AML-193 (cell line): ENCODE data around the gene DAAM2.

Source experiments
- DNase-seq, 2 experiments: peaks; one replicate each; lab custom pipeline; 2025; lab: John Stamatoyannopoulos, UW

Gene DAAM2

DNA sequence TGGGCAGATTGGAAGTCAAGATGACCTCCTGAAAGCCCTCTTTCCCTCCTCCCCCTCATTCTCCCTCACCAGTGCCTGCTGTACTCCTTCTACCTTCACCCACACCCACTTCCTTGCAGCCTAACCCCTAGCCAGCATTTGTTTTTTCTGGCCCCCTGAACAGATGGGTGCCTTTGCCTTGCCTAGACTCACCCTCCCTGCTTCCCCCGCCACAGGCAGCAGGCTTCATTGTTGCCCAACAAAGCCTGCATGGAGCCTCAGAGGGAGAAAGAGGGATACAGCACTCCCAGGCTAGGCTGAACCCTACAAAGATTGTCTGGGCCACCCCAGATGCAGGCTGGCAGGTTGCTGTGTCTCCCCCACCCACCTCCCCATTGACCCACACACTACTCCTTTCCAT is 139.4 kb downstream of the DAAM2 start:
- DNase-seq: no peak

DNA sequence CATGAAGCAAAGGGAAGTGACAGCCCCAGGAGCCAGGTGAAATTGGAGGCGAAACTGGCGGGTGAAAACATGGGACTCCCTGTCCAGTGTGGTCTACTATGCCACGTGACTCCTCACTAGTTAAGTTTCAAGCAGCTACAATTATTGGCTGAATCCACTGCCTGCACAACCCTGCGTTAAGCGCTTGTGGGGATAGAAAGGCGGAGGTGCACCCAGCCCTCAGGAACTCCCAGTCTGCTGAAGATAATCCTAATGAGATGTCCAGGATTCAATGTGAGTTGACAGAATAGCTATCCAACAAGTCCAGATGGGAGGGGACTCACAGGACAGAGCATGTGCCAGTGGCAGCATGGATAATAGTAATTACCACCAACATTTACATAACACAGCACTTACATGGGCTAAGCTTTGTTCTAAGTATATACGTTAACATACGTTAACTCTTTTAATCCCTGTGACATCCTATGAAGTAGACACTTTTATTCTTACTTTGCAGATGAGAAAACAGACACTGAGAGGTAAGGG is 140.3 kb downstream of the DAAM2 start:
- no peak for DNase-seq

DNA sequence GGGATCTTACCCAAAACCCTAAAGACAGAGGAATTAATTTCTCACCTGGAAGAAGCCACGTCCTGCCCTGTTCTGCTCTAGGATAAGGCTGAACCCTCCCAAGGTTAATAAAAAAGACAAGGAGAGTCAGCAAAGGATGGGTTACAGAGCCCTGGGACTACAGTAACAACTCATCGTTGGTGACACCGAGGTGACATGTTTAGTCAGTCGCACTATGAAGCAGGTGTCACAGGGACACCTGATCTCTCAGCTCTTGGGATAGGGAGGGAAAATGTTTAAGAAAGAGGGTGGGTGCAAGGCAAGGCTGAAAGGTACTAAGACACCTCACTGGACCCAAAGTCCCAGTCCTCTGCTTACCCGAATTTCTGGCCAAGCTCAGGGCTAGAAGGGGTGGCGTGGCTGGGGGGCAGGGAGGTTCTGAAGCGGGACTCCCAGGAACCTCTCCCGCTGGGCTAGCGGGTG is 141.5 kb downstream of the DAAM2 start:
- DNase-seq: no peak

DNA sequence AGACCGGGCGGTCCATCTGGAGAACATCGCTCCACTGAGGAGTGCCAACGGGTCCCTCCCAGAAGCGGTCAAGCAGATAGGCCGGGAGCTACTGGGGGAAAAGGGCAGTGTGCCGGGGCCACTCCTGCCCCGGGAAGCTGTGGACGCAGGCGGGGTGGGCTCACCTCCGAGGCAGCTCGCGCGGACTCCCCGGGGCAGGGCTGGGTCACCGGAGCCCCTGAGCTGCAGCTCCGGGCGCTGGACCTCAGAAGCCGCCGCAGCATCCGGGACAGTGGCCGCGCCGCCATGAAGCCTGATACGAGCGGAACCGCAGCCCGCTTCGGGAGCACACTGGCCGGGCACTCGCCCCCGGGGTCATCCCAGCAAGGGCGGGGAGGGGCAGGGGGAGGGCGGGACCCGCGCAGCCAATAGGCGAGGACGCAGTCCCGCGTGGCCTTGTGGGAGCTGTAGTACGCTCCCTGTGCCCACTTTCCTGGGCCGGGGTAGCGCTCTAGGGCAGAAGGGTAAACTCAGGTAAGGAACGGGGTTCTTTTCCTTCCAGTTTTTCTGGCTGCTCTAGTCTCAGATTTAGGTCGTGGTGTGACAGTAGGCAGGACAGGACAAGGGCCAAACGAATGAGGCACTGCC is 142.1 kb downstream of the DAAM2 start, which contains the start of gene MOCS1:
MOCS1 (minus strand) TSS at position 332 of the 627 bp plus-strand sequence; CDS start at position 287, 45 bp downstream.
- no peak for DNase-seq

DNA sequence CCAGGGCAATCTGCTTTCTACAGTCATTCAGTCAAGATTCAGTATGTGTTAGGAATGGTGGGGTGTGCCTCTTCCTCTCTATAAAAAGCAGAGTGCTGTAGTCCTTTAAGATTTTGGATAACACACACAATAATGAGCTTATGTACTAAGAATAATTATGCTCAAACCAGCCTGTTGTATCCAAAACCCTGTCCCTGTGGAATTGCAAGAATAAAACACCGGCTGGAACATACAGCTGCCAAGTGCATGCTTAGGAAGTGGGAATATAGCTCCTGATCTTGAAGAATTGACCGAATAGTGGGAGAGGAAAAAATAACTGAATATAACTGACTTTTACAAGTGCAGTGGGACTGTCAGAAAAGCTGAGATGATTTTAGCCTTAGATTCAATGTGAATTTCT is 143.1 kb downstream of the DAAM2 start:
- no peak for DNase-seq

DNA sequence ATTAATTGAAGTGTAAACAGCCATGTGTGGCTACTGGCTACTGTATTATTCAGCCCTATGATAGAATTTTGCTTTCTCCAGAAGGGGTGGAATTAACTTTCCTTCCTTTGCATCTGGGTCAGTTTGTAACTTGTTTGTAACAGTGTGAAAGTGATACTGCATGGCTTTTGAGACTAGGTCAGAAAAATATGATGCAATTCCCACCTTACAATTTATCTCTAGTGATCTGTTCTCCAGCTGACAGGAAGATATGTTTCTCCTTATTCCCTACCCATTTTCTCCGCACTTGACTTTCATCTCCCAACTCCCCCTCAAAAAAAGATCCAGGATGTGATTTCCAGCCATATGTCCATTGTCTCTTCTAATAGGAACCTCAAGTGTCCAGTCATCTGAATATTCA is 144.7 kb downstream of the DAAM2 start:
- no peak for DNase-seq

DNA sequence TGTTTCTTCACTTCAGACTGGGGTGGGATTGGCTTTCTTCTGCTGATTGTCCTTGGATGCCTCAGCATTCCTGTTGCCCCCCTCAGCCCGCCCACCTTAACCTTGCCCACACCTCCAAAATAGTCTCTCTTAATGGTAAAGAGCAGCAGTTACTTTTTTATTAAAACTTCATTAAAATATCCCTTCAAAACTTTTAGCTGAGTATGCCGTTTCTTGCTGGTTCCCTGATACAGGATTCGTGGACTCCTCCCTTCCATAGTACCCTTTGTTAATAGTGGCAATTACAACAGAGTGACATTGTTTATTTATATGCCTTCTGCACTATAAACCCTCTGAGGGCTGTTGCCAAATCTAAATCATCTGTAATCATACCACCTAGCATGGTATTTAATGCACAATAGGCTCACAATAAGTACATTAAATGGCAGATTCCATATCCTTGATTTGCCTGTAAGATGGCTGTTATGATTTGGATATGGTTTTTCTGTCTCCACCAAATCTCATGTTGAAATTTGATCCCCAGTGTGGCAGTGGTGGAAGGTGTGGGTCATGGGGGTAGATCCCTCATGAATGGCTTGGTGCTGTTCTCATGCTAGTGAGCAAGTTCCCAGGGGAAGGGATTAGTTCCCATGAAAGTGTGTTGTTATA is 145.6 kb downstream of the DAAM2 start:
- DNase-seq: no peak

DNA sequence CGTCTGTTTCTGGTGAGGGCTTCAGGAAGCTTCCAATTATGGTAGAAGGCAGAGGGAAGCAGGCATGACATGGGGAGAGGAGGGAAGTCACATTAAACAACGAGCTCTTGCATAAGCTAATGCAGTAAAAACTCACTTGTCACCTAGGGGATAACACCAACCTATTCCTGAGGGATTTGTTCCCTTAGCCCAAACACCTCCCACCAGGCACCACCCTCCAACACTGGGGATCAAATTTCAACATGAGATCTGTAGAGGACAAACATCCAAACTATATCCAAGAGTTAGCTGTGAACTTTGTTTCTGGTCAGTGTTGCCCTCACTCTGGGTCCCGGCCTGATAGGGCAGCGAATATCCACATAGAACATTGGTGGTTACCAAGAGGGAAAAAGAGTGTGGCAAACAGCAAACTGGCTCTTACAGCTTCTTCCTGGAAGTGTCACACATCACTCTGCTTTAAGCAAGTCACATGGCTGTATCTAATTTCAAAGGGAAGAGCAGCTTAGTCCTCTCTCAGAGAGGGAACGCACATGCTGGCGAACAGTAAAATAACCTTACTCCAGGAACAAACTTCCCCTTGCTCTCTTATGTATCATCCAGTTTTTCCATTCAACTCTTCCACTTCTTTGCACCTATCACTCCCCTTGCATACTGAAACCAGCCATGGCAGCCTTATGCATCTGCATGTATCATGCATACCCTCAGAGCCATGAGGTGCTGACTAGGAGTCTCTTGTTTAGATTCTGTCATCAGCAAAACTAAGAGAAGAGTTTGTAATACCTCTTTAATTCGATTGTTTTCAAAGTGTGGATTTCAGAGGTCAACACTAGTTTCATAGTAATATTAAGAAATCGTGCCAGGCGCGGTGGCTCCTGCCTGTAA is 146.8 kb downstream of the DAAM2 start:
- DNase-seq: no peak

DNA sequence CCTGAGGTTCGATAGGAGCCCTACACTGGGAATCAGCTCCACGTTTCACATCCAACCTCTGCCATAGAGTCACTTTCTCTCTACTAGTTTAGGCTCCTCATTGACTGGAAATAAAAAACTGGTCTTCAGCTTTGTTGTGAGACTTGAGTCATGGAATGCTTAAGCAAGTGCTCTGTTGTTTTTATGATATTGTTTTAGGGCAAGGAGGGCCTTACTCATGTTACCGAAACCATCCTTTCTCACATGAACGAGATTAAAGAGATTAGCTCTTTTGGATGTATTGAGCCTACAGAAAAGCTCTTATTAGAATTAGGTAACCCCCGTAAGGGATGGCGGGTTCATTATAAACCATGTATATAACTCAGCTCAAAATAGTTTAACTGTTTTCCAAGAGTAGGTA is 149.0 kb downstream of the DAAM2 start:
- no peak for DNase-seq

DNA sequence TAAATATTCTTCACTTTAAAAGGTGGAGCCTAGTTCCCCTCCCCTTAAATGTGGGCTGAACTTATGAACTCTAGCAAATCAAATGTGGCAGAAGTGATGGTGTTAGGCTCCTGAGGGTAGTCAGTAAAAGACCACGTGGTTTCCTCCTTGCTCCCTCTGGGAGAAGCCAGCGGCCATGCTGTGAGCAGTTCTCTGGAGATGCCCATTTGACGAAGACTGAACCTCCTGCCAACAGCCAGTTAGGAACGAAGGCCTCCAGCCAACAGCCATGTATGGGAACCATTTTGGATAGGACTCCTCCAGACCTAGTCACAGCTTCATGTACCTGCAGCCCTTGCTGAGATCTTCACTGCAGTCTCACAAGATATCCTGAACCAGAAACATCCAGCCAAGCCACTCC is 149.6 kb downstream of the DAAM2 start:
- DNase-seq: no peak

DNA sequence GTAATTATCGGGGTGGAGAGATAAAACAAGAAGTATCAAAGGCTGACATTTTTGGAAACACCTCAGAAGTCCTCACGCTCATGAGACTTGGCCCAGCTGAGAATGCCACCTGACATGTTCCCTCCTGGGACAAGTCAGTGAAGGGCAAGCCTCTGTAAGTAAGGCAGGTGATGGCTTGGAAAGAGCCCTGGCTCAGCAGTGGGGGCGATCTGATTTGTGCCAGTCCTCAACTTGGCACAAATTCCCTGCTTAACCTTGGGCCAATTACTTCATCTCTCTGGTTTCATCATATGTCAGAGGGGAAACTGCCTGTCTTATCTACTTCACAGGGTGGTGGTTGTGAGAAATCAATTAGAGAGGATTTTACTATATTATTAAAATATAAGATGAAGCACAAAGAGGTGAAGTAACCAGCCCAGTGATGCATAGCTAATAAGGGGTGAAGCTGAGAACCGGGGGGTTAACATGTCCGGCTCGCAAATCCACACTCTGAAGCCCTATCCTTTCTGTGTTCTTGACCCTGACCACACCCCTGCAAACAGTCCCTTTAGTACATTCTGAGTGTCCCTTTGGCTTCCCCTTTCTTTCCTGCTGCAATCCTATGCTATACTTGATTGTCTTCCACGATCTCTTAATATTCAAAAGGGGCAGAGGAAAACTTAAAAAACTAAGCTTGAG is 150.9 kb downstream of the DAAM2 start:
- DNase-seq: no peak

DNA sequence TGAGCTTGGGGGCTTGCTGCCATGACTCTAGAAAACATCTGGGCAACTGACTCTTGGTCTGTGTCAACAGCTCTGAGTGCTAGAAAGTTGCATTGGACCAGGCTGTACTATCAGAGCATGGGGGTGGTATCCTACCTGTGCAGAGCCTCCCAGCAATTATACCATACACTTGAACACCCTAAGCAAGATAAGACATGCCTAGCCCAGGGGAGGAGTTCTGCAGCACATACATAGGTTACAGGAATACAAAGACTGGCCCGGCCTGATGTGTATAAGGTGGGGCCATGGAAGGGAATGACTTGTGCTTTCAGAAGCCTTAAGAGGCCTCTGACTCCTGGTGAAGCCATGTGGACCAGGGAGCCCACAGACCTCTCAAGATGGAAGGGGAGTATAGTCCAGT is 153.4 kb downstream of the DAAM2 start:
- no peak for DNase-seq

DNA sequence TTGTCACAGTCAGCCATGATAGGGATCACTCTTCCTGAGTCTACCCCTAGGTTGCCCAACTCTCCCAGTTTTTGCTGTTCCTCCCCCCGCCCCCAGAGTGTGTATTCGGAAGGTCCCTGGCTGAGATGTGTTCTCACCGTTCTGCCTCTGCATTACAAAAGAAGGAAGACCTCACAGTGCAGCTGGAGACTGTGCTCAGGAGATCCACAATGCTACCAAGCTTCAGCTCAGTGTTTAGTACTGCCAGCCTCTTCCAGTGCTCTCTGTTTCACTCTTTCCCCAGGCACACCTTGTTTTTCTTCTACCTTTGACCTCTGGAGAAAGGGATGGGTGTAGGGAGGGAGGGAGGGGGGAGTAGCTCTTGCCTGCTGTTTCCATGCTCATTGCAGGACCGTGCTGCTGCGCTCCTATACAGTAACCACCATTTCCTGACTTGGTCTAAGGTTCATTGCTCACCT is 155.5 kb downstream of the DAAM2 start:
- no peak for DNase-seq

DNA sequence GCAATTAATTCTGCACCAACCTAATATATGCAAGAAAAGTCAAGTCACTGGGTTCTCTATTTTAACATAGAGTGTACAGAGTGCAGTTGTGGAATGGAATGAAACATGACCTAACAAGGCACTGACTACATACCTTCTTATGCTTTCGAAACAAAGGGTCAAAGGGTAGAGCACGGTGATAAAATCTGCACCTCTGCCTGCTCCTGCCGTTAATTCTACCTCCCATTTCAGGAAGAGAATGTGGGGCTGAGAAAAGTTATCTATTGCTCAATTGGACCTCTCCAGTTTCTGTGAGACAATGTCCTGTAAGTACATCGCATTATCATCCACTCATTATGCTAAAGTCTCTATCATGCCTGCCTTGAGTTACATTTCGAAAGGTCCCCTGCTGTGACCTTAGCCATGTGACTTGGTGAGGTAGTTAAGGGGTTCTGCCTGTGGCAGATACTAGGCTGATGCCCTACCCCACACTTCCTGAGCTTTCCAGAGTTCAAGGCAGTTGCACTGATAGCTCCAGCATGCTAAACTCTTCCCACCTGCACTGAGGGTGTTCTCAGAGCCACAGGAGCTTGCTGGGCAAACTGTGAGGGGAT is 156.1 kb downstream of the DAAM2 start:
- DNase-seq: no peak

DNA sequence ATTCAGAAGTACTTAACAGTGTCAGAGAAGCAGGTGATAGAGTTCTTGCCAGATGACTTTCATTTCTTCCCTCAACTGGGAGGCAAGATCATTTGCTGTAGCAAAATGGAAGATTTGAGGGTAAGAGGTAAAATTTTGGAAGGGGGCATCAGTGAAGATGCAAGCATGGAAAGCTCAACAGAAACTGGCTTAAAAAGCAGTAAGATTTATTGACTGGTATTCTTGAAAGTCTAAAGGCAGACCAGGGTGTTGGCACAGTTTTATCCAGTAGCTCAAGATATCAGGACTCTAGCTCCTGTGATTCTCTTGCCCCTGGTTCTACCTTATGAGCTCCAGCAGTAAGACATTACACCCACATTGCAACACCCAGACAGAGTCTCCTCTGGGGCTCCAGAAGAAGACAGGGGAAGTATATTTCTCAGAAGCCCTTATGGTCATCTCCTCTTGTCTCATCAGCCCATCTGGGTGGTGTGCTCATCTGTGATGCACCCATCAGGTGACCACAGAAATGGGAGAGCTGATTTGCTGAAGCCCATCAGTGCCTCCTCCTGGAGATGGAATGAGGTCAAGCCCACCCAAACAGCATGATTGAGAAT is 158.0 kb downstream of the DAAM2 start:
- no peak for DNase-seq

DNA sequence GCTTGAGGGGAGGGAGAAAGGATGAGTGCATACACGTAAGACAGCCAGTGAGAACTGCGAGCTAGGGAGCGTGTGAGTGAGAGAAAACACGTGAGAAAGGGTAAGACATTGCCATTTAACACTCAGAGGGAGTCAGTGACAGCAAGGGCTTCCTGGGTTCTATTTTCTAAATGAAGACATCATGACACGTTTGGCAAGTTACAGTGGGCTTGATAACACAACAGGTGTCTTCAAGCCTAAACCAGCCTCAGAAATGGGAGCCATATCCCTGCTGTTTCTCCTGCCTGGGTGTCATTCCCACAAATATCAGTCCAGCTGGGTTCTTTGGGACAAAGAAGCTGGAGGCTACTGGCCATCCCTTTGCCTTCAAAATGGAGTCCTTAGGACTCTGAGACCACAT is 159.0 kb downstream of the DAAM2 start:
- DNase-seq: no peak

DNA sequence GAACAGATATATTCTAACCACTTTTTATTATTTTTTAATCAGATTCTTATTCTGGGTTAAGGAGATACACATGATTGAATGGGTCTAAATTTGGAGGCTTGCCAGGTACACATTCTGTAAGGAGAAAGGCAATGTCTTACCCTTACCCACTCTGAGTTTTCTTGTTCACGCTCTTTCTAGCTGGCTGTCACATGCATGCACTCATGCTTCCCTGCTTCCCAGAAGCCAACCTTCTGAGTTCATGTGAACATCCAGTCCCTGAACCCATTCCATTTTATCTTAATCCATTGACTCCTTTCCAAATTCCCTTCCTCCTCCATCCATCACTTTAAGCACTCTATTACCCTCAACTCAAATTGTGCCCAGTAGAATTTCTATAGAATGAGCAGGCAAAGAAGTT is 159.5 kb downstream of the DAAM2 start:
- DNase-seq: no peak

DNA sequence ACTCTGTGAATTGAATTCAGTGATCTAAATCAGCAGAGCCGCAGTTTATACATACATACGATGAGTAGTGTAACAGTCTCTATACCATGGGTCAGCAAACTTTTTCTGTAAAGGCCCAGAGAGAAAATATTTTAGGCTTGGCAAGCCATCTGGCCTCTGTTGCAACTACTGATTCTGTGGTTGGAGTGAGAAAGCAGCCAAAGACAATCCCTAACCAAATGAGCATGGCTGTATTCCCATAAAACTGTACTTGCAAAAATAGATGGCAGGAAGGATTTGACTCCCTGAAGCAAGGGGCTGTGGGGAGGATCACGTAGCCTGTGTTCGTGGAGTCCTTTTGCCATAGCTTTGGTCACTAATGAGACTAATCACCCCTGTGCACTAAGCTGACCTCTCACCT is 160.0 kb downstream of the DAAM2 start:
- no peak for DNase-seq

DNA sequence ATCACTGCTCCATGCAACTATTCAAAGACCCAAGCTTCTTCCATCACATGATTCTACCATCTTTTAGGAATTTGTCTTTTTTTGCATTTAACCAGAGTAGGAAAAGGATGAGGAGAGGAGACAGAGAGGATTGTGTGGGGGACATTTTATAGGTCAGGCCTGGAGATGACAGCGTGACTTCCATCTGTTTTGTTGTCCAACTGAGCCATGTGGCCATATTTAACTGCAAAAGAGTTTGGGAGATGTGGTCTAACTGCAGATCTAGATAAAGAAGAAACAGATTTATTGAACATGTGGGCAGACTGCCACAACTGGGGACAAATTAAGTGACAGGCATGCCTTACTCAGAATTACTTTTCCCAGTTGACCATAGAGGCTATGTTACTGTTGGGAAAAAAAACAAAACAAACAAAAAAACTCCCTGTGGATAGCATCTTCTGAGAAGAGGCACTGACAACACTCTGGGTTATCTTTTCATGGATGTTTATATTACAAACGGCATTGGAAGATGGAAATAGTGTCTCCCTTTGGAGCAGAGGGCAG is 161.0 kb downstream of the DAAM2 start:
- no peak for DNase-seq
